Mesenteric fat pad (tissue), 1 donor: Measurements from ENCODE around the gene FMO1. TPM values are rescaled to one million over a fixed set of nuclear protein-coding genes. Genes with fewer than 3 reads are reported as not detected.
"Not testable (repeated sequence)": the region's sequence is repeated elsewhere in the genome, so short reads cannot be mapped to it uniquely, and the experiment has no call there.

ENCODE experiments used
- DNase-seq: peaks from one replicate; pipeline ENCODE4 v3.0.0-alpha.2; 2020; ENCODE audit warnings: low spot score
- long read RNA-seq: library from polyadenylated mRNA; unstranded; transcript quantifications from one replicate; pipeline ENCODE4 v2.0.0, GENCODE V29; 2020
- total RNA-seq: library from RNA; stranded (reverse); fragmentation: NEBNext Ultra II Directional; extraction: Animal tissue kit (Norgen Biotek cat#: 25700); gene quantifications from one replicate; pipeline ENCODE4 v1.2.1, GENCODE V29; 2021
- donor health status: DM: yes; HTN: yes; CAD: no.

The FMO1 gene
- total RNA-seq, result 0.58 TPM
- long read RNA-seq, partial matches to known transcripts, result 0 of 9 reads
- long read RNA-seq, other reads (novel, unspliced or antisense), result 8 of 9 reads

GRCh38 chr1:171248302-171248701 is at the start of gene FMO1:
FMO1 (plus strand) TSS chr1:171248494; CDS start chr1:171258088, 9,594 bp downstream.
- no peak for DNase-seq

- no peak for DNase-seq
These were observed 44.0 kb upstream of the FMO1 start for GRCh38 chr1:171204296-171204695.

DNA sequence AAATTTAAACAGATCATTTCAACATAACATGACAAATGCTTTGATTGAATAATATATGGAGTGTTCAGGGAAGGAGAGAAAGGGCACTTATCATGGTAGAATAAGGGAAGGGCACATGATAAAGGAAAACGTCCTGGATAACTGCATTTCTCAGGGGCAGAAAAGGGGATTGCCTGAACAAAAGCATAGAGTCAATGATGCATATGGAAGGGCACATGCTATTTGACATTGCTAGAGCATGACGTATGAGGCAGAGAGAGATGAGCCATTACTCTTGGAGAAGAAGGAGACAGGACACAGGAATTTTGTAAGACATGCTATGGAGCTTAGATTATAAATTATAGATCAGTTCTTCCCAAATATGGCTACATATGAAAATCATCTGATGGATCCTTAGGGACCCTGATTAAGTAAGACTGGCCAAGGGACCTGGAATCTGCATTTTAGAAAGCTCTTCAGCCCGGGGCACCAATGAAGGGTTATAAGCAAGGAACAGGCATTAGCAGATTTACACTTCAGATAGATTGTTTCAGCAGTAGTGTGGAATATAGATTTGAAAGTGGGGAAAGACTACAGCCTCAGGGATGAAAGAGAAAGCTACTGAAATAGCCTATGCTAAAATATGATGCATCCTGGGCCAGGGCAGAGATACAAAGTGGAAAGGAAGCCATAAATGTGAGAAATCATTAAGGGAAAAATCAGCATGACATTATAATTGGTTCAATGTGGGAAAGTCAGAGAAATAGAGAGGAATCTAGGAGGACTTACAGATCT is 41.9 kb upstream of the FMO1 start:
- no peak for DNase-seq

- no peak for DNase-seq
These were observed 41.3 kb upstream of the FMO1 start for GRCh38 chr1:171206978-171207355.

DNA sequence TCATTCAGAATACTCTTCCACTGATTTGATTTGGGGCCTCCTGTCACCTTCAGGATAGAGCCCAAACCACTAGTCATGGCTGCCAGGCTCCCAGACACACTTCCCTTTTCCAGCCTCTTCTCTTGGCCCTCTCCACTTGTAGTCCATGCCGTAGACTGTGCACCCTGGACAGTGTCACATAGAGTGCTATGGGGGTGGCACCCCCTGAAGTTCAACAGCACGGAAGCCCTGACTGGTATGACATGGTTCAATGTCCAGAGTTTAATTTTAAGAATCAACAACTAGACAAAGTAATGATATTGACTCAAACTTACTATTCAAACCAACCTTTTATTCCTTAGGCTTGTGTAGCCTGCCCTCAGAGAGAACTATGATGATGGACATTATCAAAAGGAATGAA is 40.9 kb upstream of the FMO1 start:
- no peak for DNase-seq

DNA sequence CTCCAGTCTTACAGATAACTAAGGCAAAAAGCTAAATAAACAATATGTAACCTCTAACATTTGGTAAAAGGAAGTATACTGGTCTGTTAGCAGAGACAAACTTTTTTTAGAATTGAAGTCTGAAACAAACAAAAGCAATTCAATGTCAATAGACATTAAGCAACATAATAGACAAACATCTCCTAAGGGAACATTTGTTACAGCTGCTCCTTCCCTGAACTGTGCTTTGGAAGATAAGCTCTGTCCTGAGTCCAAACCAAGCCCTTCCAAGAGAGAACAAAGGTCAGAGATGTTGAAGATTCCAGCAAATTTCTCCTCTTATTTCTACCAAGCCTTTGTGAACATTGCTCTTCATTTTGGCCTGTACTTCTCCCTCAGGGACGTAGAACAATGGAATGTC is 37.9 kb upstream of the FMO1 start:
- DNase-seq, result no peak

GRCh38 chr1:171212607-171213351 is 35.5 kb upstream of the FMO1 start:
- no peak for DNase-seq

DNA sequence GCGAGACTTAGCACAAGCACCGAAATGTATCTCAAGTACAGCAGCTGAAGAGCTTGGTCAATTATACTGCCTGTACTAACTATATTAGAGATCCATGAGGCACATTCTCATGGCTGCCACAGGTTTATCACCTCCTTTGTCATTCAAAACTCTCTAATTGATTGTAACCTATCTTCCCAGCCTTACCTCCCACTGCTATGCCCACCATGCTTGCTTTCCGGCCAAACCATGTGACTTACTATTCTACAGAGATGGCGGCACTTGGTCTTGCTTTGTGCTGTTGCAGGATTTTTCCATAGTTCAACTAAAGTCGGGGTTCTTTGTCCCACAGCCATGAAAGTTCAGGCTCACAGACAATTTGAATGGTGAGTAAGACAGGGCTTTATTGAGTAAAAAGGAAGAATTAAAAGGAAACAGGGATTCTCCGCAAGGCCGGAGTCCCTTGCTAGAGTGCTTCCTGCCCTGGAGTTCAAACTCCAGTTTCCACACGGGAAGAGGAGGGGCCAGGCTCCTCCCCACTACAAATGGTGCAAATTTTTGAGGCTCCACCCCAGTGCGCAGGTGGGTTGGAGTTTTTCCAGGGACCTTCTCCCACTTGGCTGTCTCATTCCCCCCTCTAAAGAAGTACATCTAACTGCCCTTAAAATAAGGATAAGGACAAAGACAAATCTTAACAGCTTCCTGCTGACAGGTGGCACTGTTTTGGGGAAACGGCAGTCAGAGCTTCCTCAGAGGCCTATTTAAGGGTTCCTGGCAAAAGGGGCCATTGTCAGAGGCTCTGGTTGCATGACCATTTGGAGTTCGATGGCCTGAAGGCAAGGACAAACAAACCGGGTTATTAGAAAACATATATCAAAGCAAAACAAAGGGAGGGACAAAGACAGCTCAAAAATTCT is 34.5 kb upstream of the FMO1 start:
- no peak for DNase-seq

DNA sequence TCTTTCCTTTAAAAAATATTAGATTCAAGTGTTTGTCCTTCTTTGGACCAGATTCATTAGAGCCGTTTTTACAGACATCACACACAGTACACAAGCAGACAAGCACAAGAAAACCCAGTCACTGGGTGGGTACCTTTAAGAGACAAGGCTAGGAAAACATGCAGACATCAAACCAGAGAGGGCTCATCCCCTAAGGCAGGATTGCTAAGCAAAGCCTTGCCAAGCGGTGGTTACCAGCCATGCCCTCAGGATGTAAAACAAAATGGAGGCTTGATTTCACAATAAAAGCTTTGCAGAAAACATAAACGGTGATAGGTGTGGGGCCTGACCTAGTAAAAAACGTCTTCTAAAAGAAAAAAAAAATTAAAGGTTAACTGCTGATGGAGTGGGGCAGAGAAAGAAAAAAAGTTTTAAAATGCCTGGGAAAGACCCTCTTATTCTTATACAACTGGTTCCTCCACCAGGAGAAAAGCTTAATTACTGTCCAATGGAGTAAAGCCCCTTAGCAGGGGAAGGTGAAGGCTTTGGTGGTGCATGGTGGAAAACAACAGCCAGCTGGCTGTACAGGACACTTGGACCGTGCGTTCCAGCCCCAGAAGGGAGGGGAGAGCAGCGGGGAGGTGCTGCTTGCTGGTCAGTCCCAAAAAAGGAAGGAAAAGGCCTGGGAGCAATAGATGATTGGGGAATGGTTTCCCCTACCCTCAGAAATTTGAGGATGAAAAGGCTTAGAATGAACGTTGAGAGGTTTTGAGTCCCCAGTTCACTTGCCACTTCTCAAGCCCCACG is 30.4 kb upstream of the FMO1 start:
- DNase-seq, result no peak

DNA sequence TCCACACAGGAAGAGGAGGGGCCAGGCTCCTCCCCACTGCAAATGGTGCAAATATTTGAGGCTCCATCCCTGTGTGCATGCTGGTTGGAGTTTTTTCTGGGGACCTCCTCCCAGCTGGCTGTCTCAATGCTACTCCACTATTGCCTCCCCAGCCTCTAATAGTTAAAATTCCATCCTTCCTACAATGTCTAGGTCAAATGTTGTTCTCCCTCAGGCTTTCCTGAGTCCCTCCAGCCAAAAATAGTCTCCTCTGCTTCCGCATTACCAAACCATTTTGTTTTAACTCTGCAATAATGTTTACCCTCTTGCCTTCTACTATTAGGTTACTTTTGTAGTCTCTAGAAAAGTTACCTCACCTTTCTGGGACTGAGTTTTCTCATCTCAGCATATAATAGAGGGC is 29.6 kb upstream of the FMO1 start:
- DNase-seq, result no peak

DNA sequence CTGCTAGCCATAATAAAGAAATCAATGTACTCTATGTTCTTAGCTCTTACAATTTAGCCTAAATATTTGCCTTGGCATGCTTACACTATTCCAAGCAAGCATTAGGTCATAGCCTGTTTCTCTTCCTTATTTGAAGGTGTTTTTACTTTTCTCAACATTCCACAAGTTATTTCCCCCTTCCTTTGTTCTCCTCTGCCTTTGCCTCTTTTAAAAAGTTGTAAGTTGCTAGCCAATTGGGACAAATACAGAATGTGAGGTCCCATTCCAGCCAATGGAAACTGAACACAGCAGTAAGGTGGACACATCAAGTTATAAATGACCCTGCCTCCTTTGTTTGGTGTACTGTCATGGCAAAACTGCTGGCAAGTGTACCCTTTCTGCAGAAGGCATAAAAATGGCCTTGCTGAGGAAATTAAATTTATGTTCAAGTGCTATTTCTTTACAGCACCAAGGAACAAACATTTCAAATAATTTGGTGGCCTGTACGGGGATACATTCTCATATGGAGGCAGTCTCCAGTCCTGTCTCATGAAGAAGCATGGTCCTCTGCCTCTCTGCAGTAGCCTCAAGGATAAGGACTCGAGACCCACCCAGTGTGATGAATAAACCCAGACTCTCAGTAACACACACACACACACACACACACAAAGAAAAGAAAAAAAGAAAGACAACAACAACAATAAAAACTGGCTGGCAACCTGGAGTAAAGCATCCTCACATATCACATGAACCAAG is 28.8 kb upstream of the FMO1 start:
- DNase-seq, result no peak

- DNase-seq, result no peak
These were observed 28.2 kb upstream of the FMO1 start for GRCh38 chr1:171220081-171220420.

- DNase-seq, result no peak
These were observed 27.7 kb upstream of the FMO1 start for GRCh38 chr1:171220581-171221054.

GRCh38 chr1:171221665-171222591 is 26.4 kb upstream of the FMO1 start:
- DNase-seq, result no peak

DNA sequence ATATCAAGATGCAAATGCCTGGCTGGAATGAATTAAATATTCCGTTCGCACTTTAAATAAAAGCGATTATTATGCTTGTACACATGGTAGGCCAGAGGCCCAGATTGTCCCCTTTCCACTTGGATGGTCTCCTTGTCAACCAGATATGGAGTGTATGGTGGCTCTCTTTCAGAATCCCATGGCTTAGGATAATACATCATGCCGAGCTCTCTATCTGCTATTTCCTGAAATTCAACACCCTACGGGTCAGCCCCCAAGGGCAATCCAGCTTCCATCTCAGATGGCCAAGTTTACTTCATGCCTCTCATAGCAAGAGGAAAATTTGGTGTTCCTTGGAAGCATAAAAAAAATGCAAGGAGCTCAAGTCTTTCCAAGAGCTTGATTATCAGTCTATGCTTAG is 25.4 kb upstream of the FMO1 start:
- no peak for DNase-seq

GRCh38 chr1:171224257-171224656 is 24.0 kb upstream of the FMO1 start:
- DNase-seq, result not testable (repeated sequence)

DNA sequence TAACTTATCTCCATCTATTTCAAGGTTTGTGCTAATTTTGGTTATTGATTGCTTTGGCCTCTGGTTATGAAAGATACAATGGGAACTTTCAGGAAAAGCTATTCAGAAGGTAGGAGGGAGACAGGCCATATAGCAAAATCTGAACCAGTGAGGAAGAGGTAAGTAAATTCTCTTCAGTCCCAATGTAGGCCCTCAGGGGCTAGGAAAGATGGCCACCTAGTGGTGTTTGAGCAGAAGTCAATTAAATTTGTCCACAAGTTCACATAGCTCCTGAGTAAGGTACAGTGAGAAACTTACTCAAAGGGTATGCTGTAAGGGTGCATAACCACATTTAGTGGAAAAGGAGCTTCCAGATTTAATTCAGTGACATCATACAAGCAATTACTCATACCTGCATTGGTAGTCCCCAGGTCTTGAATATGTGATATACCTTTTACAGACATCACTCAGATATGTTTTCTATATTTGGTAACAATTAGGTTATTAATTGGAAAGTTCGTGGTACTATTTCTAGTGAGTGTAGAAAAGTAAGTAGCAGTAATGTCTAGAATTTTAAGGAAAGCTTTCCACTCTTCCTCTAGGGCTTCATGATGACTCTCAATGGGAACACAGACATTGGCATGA is 21.4 kb upstream of the FMO1 start:
- no peak for DNase-seq

DNA sequence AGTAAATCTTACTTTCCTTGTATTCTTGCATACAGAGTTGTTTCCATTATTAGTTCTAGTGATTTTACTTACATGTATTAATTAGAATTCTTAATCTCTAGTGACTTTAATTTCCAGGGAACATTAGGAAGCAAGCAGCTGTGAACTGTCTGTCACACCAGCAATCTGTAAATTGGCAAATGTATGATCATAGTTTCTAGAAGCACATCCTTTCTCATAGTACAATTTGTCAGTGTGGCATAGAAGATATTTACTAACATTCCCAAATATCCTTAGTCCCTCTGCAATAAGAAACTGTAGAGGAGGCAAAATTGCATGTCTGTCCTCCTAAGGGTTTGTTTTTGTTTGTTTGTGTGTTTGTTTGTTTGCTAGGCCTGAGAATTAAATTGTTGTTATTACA is 17.0 kb upstream of the FMO1 start:
- DNase-seq, result no peak

GRCh38 chr1:171233183-171233582 is 15.1 kb upstream of the FMO1 start:
- no peak for DNase-seq
